HT1080 (cell line): Measurements from ENCODE around the gene CARTPT. TPM values are rescaled to one million over a fixed set of nuclear protein-coding genes. Genes with fewer than 3 reads are reported as not detected.
A peak's percentile ranks its signal among the peaks of the same experiment; 100 is the strongest.

Source experiments
- DNase-seq: peaks from one replicate; pipeline ENCODE4 v3.0.0-alpha.2; 2015; ENCODE audit warnings: low read depth
- total RNA-seq: library from RNA; depleted of rRNA; stranded (reverse); fragments of >200 nt; shearing (Covaris generic); gene quantifications from 2 replicates; pipeline ENCODE4 v1.2.3, GENCODE V29; 2014; rRNA removed

The CARTPT gene
- total RNA-seq, 1 experiment from 2014 or later = not detected

GRCh38 chr5:71737931-71738539 lies 19.0 kb downstream of the CARTPT start:
- DNase-seq = peak; percentile 10

- no peak for DNase-seq
Observed at GRCh38 chr5:71738662-71739361, 19.7 kb downstream of the CARTPT start.

DNA sequence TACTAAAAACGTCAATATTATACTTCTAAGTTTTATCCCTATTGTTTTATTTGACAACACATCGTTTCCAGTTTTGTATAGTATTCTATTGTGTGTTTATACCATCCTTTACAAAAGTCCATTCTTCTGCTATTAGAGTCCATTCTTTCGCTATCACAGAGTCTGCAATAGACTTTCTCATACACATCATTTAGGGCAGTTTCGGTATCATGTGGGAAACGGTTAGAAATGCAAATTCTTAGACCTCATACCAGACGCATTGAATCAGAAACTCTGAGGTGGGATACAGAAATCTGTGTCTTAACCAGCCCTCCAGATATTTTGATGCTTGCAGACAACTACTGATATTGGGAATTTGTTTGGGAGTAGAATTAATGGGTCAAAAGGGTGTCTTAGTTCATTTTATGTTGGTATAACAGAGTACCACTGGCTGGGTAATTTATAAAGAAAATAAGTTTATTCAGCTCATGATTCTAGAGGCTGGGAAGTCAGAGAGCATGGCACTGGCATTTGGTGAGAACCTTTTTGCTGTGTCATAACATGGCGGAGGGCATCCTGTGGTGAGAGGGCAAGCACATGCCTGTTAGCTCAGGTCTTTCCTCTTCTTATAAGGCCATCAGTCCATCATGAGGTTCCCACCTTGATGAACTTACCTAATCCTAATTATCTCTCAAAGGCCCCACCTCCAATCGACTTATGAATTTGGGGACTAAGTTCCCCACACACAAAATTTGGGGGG lies 21.1 kb downstream of the CARTPT start:
- no peak for DNase-seq

- DNase-seq = no peak
Observed at GRCh38 chr5:71743155-71743554, 24.1 kb downstream of the CARTPT start.

DNA sequence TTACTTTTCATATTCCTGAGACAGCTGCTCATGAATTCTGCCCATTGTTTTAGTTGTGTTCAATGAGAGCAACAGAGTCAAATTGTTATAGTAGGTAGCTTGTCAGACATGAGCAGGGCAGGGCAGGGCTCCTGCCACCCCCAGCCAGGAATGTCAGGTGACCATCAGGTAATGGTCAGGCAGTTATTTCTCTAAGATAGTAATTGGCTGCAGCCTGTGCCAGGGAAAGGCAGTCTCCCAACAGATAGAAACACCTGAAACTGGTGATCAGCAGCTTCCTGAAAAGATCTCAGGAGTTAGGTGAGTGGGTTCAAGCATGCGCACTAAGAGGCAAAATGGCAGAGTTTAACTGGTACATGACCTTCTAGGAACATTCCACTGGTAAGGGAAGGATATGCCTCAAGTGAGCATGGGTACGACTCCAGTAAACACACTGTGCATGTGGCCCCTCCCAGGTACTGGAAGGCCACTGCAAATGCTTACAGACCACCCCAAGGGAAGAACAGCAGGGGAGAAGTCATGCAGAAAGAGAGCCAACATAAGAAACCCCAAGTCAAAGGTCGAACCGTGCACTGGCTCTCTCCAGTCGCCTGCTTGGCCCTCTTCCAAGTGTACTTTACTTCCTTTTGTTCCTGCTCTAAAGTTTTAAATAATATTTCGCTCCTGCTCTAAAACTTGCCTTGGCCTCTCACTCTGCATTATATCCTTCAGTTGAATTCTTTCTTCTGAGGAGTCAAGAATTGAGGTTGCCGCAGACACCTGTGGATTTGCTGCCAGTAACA lies 25.1 kb downstream of the CARTPT start:
- no peak for DNase-seq

GRCh38 chr5:71747182-71747581 lies 28.1 kb downstream of the CARTPT start:
- no peak for DNase-seq

DNA sequence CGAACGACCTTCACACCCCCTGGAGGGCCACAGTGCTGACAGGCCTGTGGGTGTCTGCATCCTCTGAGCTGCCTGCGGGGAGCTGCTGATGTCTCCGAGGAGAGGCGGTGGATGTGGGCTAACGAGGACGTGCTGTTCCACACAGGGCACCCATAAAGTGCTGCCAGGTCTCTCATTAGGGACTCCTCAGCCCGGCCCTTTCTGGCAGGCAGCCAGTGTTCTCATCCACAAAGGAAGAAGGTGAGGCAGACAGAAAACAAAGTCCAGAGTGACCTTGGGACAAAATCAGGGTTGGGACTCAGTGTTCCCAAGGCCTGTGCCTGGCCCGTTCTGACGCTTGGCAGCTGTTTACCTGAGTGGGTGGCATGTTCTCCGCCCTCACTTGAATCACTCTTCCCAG lies 29.3 kb downstream of the CARTPT start:
- DNase-seq = no peak

DNA sequence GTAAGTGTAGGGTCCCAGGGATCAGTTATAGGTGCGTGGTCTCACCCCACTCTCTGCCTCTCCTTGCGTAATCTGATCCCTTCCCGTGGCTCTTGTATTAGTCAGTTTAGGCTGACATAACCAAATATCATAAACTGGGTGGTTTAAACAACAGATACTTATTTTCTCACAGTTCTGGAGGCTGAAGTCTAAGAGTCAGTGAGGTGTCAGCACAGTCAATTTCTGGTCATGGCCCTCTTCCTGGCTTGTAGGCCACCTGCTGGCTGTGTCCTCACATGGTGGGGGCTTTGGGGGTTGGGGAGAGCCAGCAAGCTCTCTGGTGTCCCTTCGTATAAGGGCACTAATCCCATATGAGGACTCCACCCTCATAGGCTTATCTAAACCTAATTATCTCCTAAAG lies 32.3 kb downstream of the CARTPT start:
- no peak for DNase-seq

DNA sequence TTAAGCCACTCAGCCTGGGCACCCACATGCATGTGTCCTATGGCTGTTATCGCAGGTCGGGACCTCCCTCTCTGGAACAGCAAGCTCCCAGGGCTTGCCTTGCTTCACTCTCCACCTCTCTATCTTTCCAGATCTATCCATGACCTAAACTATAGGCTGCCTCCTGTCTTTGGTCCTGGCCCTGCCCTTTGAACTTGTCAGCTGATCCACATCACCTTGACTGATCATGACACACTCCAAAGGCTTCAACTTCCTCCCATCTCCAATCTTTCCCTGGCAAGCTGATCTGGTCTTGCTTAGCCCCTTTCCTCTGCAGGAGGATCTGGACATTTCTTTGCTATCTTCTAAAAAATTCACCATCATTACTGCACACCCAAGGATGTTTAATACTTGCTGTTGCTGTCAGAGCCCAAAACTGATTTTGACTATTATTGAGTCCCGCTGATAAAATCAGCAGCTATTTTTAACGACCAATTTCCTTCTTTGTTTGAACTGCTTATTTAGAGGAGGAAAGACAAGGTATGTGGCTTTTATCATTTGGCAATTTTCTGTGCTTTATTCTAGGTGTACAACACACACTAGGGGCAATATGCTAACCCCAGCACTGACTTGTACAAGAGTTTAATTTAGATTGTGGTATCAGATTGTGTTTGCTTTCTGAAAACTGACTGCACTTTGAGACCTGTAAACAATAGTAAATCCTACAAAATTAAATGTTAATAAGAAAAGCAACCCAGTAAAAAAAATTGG lies 33.5 kb downstream of the CARTPT start:
- DNase-seq = no peak

DNA sequence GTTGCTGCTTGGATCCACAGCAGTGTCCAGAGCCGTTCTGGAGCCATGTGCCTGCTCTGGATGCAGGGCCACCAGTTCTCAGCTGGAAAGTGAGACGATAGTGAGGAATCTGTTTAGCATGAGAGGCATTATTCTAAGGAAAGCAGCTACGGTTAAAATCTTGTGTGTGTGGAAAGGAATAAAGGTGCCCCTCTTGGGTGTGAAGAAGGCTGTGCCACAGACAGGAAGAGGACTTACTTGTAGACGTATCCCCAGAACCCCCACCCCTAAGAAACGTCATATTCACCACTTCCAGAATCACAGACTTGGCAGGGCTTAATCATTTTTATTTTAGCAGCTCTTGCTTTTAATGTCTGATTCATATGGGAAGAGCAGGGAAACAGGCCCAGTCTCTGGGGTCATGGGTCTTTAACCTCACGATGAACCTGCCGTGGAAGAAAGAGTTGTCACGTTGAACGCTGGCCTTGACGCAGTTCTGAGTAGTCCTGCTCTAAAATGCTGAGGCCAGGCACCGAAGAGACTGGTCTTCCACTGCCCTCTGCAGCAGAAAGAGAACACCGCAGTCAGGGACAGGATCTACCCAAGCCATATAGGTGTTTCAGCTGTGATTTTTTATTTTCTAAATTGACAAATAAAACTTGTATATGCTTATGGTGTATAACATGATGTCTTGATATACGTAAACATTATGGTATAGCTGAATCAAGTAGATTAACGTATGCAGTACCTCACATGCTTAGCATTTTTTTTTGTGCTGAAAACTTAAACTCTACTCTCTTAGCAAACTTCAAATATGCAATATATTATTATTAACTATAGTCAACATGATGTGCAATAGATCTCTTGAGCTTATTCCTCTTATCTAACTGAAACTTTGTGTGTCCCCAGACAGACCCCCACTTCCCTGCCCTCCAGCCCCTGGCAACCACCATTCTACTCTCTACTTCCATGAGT lies 38.8 kb downstream of the CARTPT start:
- DNase-seq = peak; percentile 68

DNA sequence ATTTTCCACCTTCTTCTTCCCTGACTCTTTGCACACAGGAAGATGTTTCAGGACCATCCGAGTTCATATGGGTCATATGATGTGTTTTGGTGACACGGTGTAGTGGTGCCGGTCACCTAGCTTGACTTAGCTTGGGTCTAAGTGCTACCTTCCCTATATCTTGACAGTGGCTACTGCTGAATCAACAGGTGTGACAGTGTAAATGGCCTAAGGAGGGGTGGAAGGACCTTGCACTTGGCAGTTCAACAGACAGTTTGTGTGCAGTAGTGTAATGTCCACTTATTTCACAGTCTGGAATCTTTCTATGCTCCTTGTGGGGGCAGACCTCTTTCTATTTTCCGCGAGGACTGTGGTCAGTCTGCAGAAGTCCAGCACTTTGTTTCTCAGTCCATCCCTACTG lies 43.8 kb downstream of the CARTPT start:
- DNase-seq = no peak

- DNase-seq = no peak
Observed at GRCh38 chr5:71767661-71768060, 48.6 kb downstream of the CARTPT start.

DNA sequence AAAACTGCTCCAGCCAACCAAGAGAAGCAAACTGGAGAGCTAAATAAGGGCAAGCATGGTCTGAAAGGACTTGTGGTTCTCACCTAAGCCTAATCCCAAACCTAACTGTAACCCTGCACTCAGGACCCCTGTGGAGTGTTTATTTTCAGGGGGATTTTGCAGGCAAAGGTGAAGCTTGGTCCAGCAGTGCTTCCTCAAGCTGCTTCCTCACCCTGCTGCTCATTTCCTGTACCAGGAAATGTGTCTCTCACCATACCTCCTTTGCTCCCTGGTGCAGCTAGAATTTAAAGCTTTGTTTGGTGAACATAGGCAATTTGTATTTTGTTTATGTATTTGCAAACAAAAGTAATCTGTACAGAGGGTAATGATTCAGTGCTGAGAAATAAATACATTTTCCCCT lies 50.2 kb downstream of the CARTPT start:
- no peak for DNase-seq

DNA sequence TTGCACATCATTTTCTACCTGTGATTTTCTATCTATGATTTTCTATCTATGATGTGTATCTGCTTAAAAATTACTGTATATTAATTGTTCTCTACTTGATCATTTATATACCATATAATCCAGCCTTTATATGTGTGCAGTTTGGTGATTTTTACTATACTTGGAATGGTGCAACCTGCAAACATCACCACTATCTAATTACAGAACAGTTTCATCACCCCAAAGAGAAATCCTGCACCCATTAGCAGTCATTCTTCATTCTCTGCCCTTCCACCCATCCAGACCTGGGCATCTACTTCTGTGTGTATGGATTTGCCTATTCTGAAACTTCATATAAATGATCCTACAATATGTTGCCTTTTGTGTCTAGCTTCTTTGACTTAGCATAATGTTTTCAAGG lies 51.3 kb downstream of the CARTPT start:
- no peak for DNase-seq

Other genes starting within 250 kb of the CARTPT start
- gene MCCC2, start 131.9 kb upstream of the CARTPT start, total RNA-seq = 42.0 and 50.3 TPM in 2 replicates